Measurements from ENCODE around the gene STXBP6.
"Not testable (repeated sequence)": the region's sequence is repeated elsewhere in the genome, so short reads cannot be mapped to it uniquely, and the experiment has no call there.

- TF ChIP-seq CTCF (IDR thresholded peaks at IDR 0.05; ENCODE audit: low read depth, low read length); EZH2phosphoT487 (IDR thresholded peaks at IDR 0.05; ENCODE audit: low read depth): not testable (repeated sequence)
Observed at GRCh38 chr14:24836324-24836723, 213.6 kb downstream of the STXBP6 start.
